Thyroid gland (tissue), 4 donors: ENCODE results near the gene PHF21B. TPM values are rescaled to one million over a fixed set of nuclear protein-coding genes. Genes with fewer than 3 reads are reported as not detected.

ENCODE experiments used
- DNase-seq, 2 donors: peaks; one replicate each; pipeline ENCODE4 v3.0.0-alpha.2; 2019
- H3K27ac ChIP-seq, 3 donors: fragments of 200-600 bp; sonication (generic); 1 replicate in 2 of 3; 2 replicates in 1 of 3; pipeline ENCODE4 v1.5.1; 2016 to 2019; ENCODE audit warnings: mild to moderate bottlenecking in 1 of 3, moderate library complexity in 1 of 3
- H3K27me3 ChIP-seq: fragments of 200-600 bp; sonication (generic); one replicate; pipeline ENCODE4 v1.5.1; 2019
- H3K36me3 ChIP-seq, 2 donors: fragments of 200-600 bp; sonication (generic); one replicate each; pipeline ENCODE4 v1.5.1; 2016 to 2019
- H3K4me1 ChIP-seq, 2 donors: fragments of 200-600 bp; sonication (generic); one replicate each; pipeline ENCODE4 v1.5.1; 2017 to 2019
- H3K4me3 ChIP-seq, 3 donors: fragments of 200-600 bp; sonication (generic); replicated peaks in 1 of 3; 1 replicate in 2 of 3; 2 replicates in 1 of 3; pipeline ENCODE4 v1.5.1; 2016; ENCODE audit warnings: mild to moderate bottlenecking in 1 of 3
- H3K9me3 ChIP-seq: fragments of 200-600 bp; sonication (generic); one replicate; pipeline ENCODE4 v1.5.1; 2017
- CTCF ChIP-seq, 6 experiments: fragments of 200-600 bp in 3 of 6; fragments of 450-650 bp in 3 of 6; sonication (generic) in 3 of 6; IDR thresholded peaks; one replicate each; pipeline ENCODE4 v1.5.1; 2016 to 2019; ENCODE audit warnings: antibody characterized with exemption in 6 of 6, mild to moderate bottlenecking in 2 of 6, inconsistent platforms in 1 of 6, moderate library complexity in 1 of 6
- POLR2A ChIP-seq, 2 donors: fragments of 450-650 bp; IDR thresholded peaks; one replicate each; pipeline ENCODE4 v1.6.1; 2017; ENCODE audit warnings: antibody characterized with exemption in 2 of 2, mild to moderate bottlenecking in 2 of 2, moderate library complexity in 1 of 2
- WGBS, 2 donors: methylation state at CpG; one replicate each; pipeline ENCODE4 v1.1.5; 2017; 5-methylcytosine and 5-hydroxymethylcytosine counted together
- intact Hi-C: fragments of 100-400 bp; cut with DNase I; formaldehyde crosslinking; loops from one replicate; pipeline ENCODE4 v1.15.1; 2023
- total RNA-seq, 4 donors: library from RNA; depleted of rRNA; stranded (reverse); fragments of >200 nt; gene quantifications; one replicate each; pipeline ENCODE4 v1.2.3, GENCODE V29; 2016

The PHF21B gene
- total RNA-seq, 4 donors from 2014 or later: 0.33 to 8.9 (median 2.2) TPM

DNA sequence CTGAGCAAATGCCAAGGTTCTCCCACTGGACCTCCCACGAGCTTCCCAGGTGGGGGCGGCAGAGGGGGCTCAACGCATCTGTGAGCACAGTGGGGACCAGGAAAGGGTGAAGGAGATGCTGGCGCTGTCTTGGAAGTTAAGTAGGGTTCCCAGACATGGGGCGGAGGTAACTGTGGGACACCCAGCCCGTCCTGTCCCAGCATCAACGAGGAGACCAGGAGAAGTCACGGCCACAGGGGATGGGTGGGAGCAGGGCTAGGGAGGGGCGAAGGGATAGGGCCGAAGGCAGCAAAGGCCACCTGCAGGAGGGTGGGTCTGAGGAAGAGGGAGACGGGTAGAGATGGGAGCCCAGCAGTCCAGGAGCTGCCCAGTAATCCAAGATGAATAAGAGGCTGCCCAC is 70.4 kb downstream of the PHF21B start:
- DNase-seq: no peak
- intact Hi-C loops: no loop called here
- Histone ChIP-seq H3K36me3 (no peaks in the 10 kb centered on the region), H3K9me3 (no peaks in the 10 kb centered on the region), H3K27me3 (no peaks in the 10 kb centered on the region), H3K27ac (no peak overlapping the region), H3K4me1 (no peaks in the 10 kb centered on the region), H3K4me3 (no peak overlapping the region)
- WGBS, 2 donors: 79 to 87% methylated on average over 10 to 11 of the region's 11 CpGs
- TF ChIP-seq POLR2A (IDR thresholded peaks at IDR 0.05) (no peak), CTCF (IDR thresholded peaks at IDR 0.05) (no peak)

- no peaks in the 10 kb centered on the region for H3K36me3 ChIP-seq
- H3K4me1 ChIP-seq: no peaks in the 10 kb centered on the region
- intact Hi-C loops: no loop called here
- DNase-seq: no peak
- WGBS, 2 donors: 69 to 76% methylated on average over 14 of the region's 14 CpGs
- no peaks in the 10 kb centered on the region for H3K9me3 ChIP-seq
- no peak overlapping the region for H3K27ac ChIP-seq
- H3K27me3 ChIP-seq: no peaks in the 10 kb centered on the region
- TF ChIP-seq POLR2A (IDR thresholded peaks at IDR 0.05) (no peak), CTCF (IDR thresholded peaks at IDR 0.05) (no peak)
- H3K4me3 ChIP-seq: no peak overlapping the region
Measured at GRCh38 chr22:44938886-44939285, 70.9 kb downstream of the PHF21B start.

- TF ChIP-seq POLR2A (IDR thresholded peaks at IDR 0.05) (no peak), CTCF (IDR thresholded peaks at IDR 0.05) (no peak)
- H3K9me3 ChIP-seq: no peaks in the 10 kb centered on the region
- no peak overlapping the region for H3K4me3 ChIP-seq
- DNase-seq: no peak
- WGBS, 2 donors: 85 to 86% methylated on average over 8 of the region's 8 CpGs
- no peaks in the 10 kb centered on the region for H3K27me3 ChIP-seq
- intact Hi-C loops: no loop called here
- H3K4me1 ChIP-seq: no peaks in the 10 kb centered on the region
- H3K27ac ChIP-seq: no peak overlapping the region
- no peaks in the 10 kb centered on the region for H3K36me3 ChIP-seq
Measured at GRCh38 chr22:44937216-44937615, 72.6 kb downstream of the PHF21B start.

DNA sequence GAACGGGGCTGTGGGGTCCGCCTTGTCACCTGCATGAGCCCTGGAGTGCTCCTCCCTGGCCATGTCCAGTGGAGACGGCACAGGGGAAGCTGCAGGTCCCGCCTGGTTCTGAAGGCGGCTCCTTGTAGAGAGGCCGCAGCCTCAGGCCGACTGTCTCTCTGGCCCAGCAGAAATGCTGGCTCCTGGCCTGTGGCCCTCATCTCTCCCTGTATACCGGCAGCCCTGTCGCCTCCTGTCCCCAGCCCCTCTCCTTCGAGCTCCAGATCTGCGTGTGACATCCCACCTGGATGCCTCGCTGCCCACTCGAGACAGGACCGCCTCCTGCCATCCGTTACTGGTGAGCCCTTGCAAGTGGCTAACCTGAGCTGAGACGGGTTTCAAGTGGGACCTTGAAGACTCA is 73.6 kb downstream of the PHF21B start:
- Histone ChIP-seq H3K4me1 (peaks cover 3 to 4% of the 10 kb centered on the region in 2 donors), H3K36me3 (no peaks in the 10 kb centered on the region), H3K27me3 (no peaks in the 10 kb centered on the region), H3K9me3 (no peaks in the 10 kb centered on the region), H3K4me3 (no peak overlapping the region), H3K27ac (no peak overlapping the region)
- WGBS, 2 donors: 77 to 80% methylated on average over 12 to 16 of the region's 16 CpGs
- no peak for TF ChIP-seq POLR2A (IDR thresholded peaks at IDR 0.05)
- no peak for TF ChIP-seq CTCF (IDR thresholded peaks at IDR 0.05)
- intact Hi-C loops: no loop called here
- DNase-seq: peak in 1 of 2 donors; percentile 13

- Histone ChIP-seq H3K27me3 (no peaks in the 10 kb centered on the region), H3K36me3 (no peaks in the 10 kb centered on the region), H3K27ac (no peak overlapping the region), H3K4me3 (no peak overlapping the region), H3K4me1 (peaks cover 7 to 8% of the 10 kb centered on the region in 2 donors), H3K9me3 (no peaks in the 10 kb centered on the region)
- 80% methylated on average over 9 to 11 of the region's 11 CpGs for WGBS, 2 donors
- no peak for TF ChIP-seq POLR2A (IDR thresholded peaks at IDR 0.05)
- no peak for TF ChIP-seq CTCF (IDR thresholded peaks at IDR 0.05)
- intact Hi-C loops: no loop called here
- peak in 1 of 2 donors; percentile 44 for DNase-seq
Measured at GRCh38 chr22:44935724-44936123, 74.1 kb downstream of the PHF21B start.
